Activated CD4-positive, alpha-beta T cell treated with anti-CD3 and anti-CD28 coated beads, Interleukin-2, amount 10 ng/mL, durations not matched to agents 7 days and 5 days (primary cell): ENCODE data around the gene NUDT16L1. TPM values are rescaled to one million over a fixed set of nuclear protein-coding genes. Genes with fewer than 3 reads are reported as not detected.

ENCODE experiments used
- CTCF ChIA-PET: fragments of 350-600 bp; sonication (Branson Sonifier 250); formaldehyde crosslinking; loops from one replicate; lab custom pipeline; 2021; ENCODE audit warnings: antibody characterized with exemption; lab: Charles Lee
- POLR2A ChIA-PET: fragments of 350-600 bp; sonication (Branson Sonifier 250); formaldehyde crosslinking; loops from one replicate; lab custom pipeline; 2021; ENCODE audit warnings: antibody characterized with exemption; lab: Charles Lee
- DNase-seq: peaks from one replicate; pipeline ENCODE4 v3.0.0-alpha.2; 2020
- H3K27ac Mint-ChIP-seq: one replicate; pipeline ENCODE4 v1.8.0; 2021; ENCODE audit warnings: mild to moderate bottlenecking, moderate library complexity, mixed read lengths
- H3K27me3 Mint-ChIP-seq: one replicate; pipeline ENCODE4 v1.8.0; 2021; ENCODE audit warnings: mixed read lengths
- H3K36me3 Mint-ChIP-seq: one replicate; pipeline ENCODE4 v1.8.0; 2021; ENCODE audit warnings: low read depth, mixed read lengths
- H3K4me1 Mint-ChIP-seq: one replicate; pipeline ENCODE4 v1.8.0; 2021; ENCODE audit warnings: mixed read lengths
- H3K4me3 Mint-ChIP-seq: one replicate; pipeline ENCODE4 v1.8.0; 2021; ENCODE audit warnings: mild to moderate bottlenecking, moderate library complexity, mixed read lengths
- H3K9me3 Mint-ChIP-seq: one replicate; pipeline ENCODE4 v1.8.0; 2021; ENCODE audit warnings: mixed read lengths
- total RNA-seq, 2 experiments: library from RNA; stranded (reverse); gene quantifications; one replicate each; pipeline ENCODE4 v1.2.3, GENCODE V29; 2021

The NUDT16L1 gene
- total RNA-seq, 2 experiments from 2014 or later: 32.3 to 35.5 TPM

DNA sequence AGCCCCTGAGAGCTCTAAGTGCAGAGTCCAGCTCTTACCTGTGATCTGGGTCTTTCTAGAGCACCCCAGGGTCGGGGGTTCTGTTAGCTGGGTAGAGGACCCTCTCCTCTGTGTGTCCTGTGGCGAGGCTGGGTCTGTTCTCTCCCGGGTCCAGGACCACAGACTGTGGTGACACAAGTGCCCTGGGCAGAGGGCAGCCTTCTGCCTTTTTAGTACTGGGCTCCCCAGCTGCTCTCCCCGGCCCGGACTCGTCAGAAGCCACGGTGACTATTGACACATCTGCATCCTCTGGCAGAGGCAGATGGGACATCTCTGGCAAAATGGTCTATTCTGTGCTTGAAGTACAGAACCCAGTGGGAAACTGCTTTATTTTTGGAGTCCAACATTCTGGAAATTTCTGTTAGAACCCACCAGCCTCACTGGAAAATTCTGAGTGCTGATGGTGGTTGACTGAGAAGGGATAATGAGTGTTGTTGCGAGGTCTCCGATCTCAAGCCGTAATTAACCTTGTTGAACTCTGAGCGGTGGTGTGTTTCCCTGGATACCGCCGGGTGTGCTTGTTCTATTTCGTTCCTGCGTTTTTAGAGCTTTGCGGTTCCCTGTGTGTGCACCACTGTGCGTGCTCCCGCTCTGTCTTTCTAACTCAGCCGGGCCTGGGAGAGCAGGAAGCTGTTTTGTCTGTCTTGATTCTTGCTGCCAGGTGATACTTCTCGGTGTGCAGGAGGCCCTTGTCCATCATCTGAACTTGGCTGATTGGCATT lies 26.0 kb upstream of the NUDT16L1 start:
- Mint-ChIP-seq H3K4me1 (peaks cover 43% of the 10 kb centered on the region), H3K4me3 (no peak overlapping the region), H3K36me3 (peaks cover 40% of the 10 kb centered on the region), H3K27me3 (no peaks in the 10 kb centered on the region), H3K9me3 (no peaks in the 10 kb centered on the region), H3K27ac (peak overlapping the region; percentile 26)
- ChIA-PET POLR2A (no interaction called here), CTCF (interaction anchor here (0.6 to 0.7 kb wide), 2 partner anchors 17 to 397 kb away, joined by 3 read pairs; no protein-coding TSS in a partner anchor)
- DNase-seq: no peak

GRCh38 chr16:4668313-4668960 lies 24.9 kb upstream of the NUDT16L1 start:
- Mint-ChIP-seq H3K36me3 (peaks cover 39% of the 10 kb centered on the region), H3K27me3 (no peaks in the 10 kb centered on the region), H3K4me1 (peaks cover 34% of the 10 kb centered on the region), H3K4me3 (no peak overlapping the region), H3K9me3 (no peaks in the 10 kb centered on the region), H3K27ac (no peak overlapping the region)
- POLR2A ChIA-PET: no interaction called here
- CTCF ChIA-PET: no interaction called here
- DNase-seq: no peak

GRCh38 chr16:4673387-4674046 lies 19.8 kb upstream of the NUDT16L1 start:
- ChIA-PET POLR2A (no interaction called here), CTCF (no interaction called here)
- no peaks in the 10 kb centered on the region for H3K27me3 Mint-ChIP-seq
- peaks cover 31% of the 10 kb centered on the region for H3K36me3 Mint-ChIP-seq
- H3K4me1 Mint-ChIP-seq: peaks cover 33% of the 10 kb centered on the region
- no peak overlapping the region for H3K4me3 Mint-ChIP-seq
- H3K27ac Mint-ChIP-seq: peak overlapping the region; percentile 71
- H3K9me3 Mint-ChIP-seq: no peaks in the 10 kb centered on the region
- no peak for DNase-seq

- Mint-ChIP-seq H3K27ac (peak overlapping the region; percentile 99), H3K4me1 (peaks cover 37% of the 10 kb centered on the region)
Measured at GRCh38 chr16:4674926-4675530, 18.3 kb upstream of the NUDT16L1 start.

DNA sequence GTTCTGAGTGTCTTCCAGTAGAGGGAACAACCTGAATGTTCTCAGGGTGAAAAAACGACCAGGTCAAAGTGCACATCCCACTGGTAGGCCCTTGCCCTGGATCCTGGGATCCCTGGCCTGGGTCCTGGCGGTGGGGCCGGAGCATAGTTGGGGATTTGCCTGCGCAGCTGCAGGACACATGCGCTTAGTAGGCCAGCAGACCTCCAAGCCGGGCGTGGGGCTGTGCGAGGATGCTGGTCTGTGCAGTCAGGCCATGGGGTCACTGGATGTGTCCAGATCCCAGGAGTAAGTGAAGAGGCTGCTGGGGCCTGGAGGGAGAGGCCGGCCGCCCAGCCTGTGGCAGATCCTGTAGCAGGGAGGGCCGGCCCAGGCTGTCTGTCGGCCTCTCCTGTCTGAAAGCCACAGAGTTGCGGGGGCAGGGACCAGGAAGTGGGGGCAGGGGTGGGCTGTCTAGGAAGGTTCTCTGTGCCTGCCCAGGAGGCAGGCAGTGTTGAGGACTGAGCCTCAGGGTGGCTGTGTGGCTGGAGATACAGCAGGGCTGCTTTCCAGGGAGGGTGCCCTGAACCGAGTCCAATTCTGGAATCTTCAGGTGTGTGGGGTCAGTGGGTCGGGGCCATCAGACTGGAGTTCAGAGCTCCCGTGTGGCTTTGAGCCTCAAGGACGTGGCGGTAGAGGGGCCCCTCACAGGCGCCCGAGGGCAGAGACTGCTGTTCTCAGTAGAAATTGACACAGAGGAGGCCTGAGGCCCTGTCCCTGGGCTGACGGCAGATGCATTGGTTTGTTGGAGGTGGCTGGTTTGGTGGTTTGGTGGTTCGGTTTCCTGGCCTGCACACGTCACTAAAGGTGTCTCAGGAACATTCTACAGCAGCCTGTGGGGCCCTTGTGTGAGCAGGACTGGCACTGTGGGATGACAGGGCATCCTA lies 17.2 kb upstream of the NUDT16L1 start:
- Mint-ChIP-seq H3K27ac (peak overlapping the region; percentile 99), H3K4me1 (peaks cover 37% of the 10 kb centered on the region), H3K4me3 (peak overlapping the region; percentile 66), H3K36me3 (peaks cover 23% of the 10 kb centered on the region), H3K27me3 (no peaks in the 10 kb centered on the region), H3K9me3 (no peaks in the 10 kb centered on the region)
- peak; percentile 85 for DNase-seq
- CTCF ChIA-PET: interaction anchor here (0.8 to 1.8 kb wide), 3 partner anchors 11 to 52 kb away, joined by 3 to 5 read pairs (median 4); no protein-coding TSS in a partner anchor
- POLR2A ChIA-PET: no interaction called here

More at GRCh38 chr16:4674926-4675530, 18.3 kb upstream of the NUDT16L1 start:
- ChIA-PET CTCF (interaction anchor here (0.6 to 0.8 kb wide), 2 partner anchors 10 to 13 kb away, joined by 3 read pairs; no protein-coding TSS in a partner anchor), POLR2A (no interaction called here)
- no peaks in the 10 kb centered on the region for H3K27me3 Mint-ChIP-seq
- H3K4me3 Mint-ChIP-seq: no peak overlapping the region
- H3K9me3 Mint-ChIP-seq: no peaks in the 10 kb centered on the region
- peaks cover 26% of the 10 kb centered on the region for H3K36me3 Mint-ChIP-seq
- no peak for DNase-seq

GRCh38 chr16:4676831-4677230 lies 16.5 kb upstream of the NUDT16L1 start:
- H3K27me3 Mint-ChIP-seq: no peaks in the 10 kb centered on the region

GRCh38 chr16:4677390-4677789 lies 16.0 kb upstream of the NUDT16L1 start:
- no peaks in the 10 kb centered on the region for H3K27me3 Mint-ChIP-seq
- POLR2A ChIA-PET: no interaction called here
- H3K4me3 Mint-ChIP-seq: peak overlapping the region; percentile 66
- no peak for DNase-seq
- no peaks in the 10 kb centered on the region for H3K9me3 Mint-ChIP-seq
- peaks cover 27% of the 10 kb centered on the region for H3K36me3 Mint-ChIP-seq
- H3K27ac Mint-ChIP-seq: peak overlapping the region; percentile 99
- CTCF ChIA-PET: interaction anchor here (1.2 to 1.8 kb wide), 2 partner anchors 15 to 54 kb away, joined by 4 to 5 read pairs; no protein-coding TSS in a partner anchor
- peaks cover 42% of the 10 kb centered on the region for H3K4me1 Mint-ChIP-seq

More at GRCh38 chr16:4676831-4677230, 16.5 kb upstream of the NUDT16L1 start:
- H3K4me3 Mint-ChIP-seq: peak overlapping the region; percentile 66
- no peaks in the 10 kb centered on the region for H3K9me3 Mint-ChIP-seq
- peak overlapping the region; percentile 99 for H3K27ac Mint-ChIP-seq
- DNase-seq: peak; percentile 19
- H3K36me3 Mint-ChIP-seq: peaks cover 29% of the 10 kb centered on the region
- peaks cover 41% of the 10 kb centered on the region for H3K4me1 Mint-ChIP-seq
- ChIA-PET CTCF (interaction anchor here (1.2 to 1.8 kb wide), 2 partner anchors 15 to 53 kb away, joined by 4 to 5 read pairs; no protein-coding TSS in a partner anchor), POLR2A (no interaction called here)

DNA sequence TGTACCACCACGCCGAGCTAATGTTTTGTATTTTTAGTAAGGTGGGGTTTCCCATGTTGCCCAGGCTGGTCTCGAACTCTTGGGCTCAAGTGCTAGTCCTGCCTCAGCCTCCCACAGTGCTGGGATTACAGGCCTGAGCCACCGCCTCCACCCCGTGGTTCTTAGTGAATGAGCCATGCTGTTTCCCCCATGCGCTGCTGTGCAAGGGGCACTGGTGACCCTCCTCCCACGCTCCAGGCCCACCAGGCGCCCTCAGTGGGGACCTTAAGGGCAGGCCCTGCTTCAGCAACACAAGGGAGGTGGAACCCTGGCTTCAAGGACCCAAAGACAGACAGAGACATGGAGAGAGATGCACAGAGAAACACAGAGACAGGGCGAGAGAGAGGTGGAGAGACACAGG lies 15.4 kb upstream of the NUDT16L1 start:
- no peaks in the 10 kb centered on the region for H3K9me3 Mint-ChIP-seq
- no peak overlapping the region for H3K4me3 Mint-ChIP-seq
- peak overlapping the region; percentile 79 for H3K27ac Mint-ChIP-seq
- DNase-seq: no peak
- no peaks in the 10 kb centered on the region for H3K27me3 Mint-ChIP-seq
- peaks cover 27% of the 10 kb centered on the region for H3K36me3 Mint-ChIP-seq
- ChIA-PET CTCF (interaction anchor here (1.8 kb wide), 1 partner anchor 14 kb away, joined by 5 read pairs; no protein-coding TSS in a partner anchor), POLR2A (no interaction called here)
- H3K4me1 Mint-ChIP-seq: peaks cover 42% of the 10 kb centered on the region

DNA sequence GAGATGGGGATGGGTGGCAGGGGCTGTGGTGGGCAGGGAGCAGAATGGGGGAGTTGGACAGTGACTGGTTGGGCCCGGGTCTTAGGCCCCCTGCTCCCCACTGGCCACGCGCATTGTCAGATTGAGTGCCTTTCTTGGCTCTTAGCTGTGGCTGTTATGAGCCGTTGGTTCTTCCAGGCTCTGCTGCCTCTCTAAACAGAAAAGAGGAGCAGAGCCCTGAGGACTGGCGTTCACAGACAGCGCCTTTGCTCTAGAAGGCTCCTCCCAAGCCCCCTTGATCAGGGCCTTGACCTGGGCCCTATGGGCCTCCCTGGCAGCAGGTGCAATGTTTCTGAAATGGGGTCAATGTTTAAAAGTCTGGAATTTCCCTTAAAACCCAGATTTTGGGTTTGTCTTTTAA lies 14.8 kb upstream of the NUDT16L1 start:
- H3K36me3 Mint-ChIP-seq: peaks cover 25% of the 10 kb centered on the region
- no peak for DNase-seq
- H3K4me3 Mint-ChIP-seq: no peak overlapping the region
- no peaks in the 10 kb centered on the region for H3K9me3 Mint-ChIP-seq
- peaks cover 42% of the 10 kb centered on the region for H3K4me1 Mint-ChIP-seq
- H3K27ac Mint-ChIP-seq: peak overlapping the region; percentile 79
- no peaks in the 10 kb centered on the region for H3K27me3 Mint-ChIP-seq
- POLR2A ChIA-PET: no interaction called here
- CTCF ChIA-PET: interaction anchor here (1.8 kb wide), 1 partner anchor 55 kb away, joined by 5 read pairs; the partner anchor contains the start of gene MGRN1

DNA sequence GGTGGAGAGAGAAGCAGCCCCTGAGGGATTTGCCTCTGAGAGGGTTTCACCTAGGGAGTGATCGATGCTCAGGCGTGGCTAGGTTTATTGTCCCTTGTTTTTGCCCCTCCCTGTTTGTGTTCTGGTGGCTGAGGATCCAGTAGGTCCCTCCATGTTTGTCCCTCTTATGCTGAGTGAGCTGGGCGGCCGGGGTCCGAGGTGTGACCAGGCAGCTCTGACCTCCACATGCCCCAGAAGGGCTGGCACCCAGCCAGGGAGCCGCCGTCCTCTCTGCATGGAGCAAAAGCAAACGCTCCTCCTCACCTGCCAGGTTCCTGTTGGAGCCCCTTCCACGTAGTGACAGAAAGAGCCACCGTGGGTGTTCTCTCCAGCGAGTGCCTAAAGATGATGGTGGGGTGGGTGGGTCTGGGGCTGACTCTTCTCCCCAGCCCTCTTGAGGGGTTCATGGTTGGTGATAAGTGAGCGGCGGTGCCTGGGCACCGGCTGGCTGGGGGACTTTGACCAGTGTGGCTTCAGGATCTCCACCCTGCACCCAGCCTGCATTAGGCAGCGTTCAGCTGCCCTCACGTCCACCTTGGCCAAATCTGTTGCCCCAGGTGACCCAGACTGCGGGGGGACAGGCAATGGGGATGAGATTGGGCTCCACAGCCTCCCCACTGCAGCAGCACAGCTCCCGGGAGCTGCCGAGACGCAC lies 14.1 kb upstream of the NUDT16L1 start:
- no peak for DNase-seq
- Mint-ChIP-seq H3K9me3 (no peaks in the 10 kb centered on the region), H3K27me3 (no peaks in the 10 kb centered on the region), H3K4me1 (peaks cover 41% of the 10 kb centered on the region), H3K36me3 (peaks cover 23% of the 10 kb centered on the region), H3K4me3 (no peak overlapping the region), H3K27ac (peak overlapping the region; percentile 79)
- POLR2A ChIA-PET: no interaction called here
- CTCF ChIA-PET: interaction anchor here (1.8 kb wide), 1 partner anchor 55 kb away, joined by 5 read pairs; the partner anchor contains the start of gene MGRN1
